Upper lobe of right lung (tissue), 1 donor: Measurements from ENCODE around the gene ZNG1A. TPM values are rescaled to one million over a fixed set of nuclear protein-coding genes. Genes with fewer than 3 reads are reported as not detected.

Experiments used
- total RNA-seq: library from RNA; stranded (reverse); fragmentation: NEBNext Ultra II Directional; extraction: Animal tissue kit (Norgen Biotek cat#: 25700); gene quantifications from one replicate; pipeline ENCODE4 v1.2.1, GENCODE V29; 2021
- donor health status: DM: no; HTN: yes; CAD: no; lungs with severe emphysema.

ZNG1A gene
- total RNA-seq, 1 donor from 2014 or later, result 24.7 TPM

Other genes with a start within 250 kb of the ZNG1A start
- 21.7 TPM for gene WASHC1, start 149.6 kb downstream of the ZNG1A start, total RNA-seq
- 0.75 TPM for gene FOXD4, start 60.6 kb downstream of the ZNG1A start, total RNA-seq
- 83.4 TPM for gene DOCK8, start 35.8 kb upstream of the ZNG1A start, total RNA-seq